ENCODE measurements around the gene AGR3. TPM values are rescaled to one million over a fixed set of nuclear protein-coding genes. Genes with fewer than 3 reads are reported as not detected.
A peak's percentile ranks its signal among the peaks of the same experiment; 100 is the strongest.

AGR3 gene
- total and polyA plus RNA-seq, 2 experiments from 2014 or later: not detected

DNA sequence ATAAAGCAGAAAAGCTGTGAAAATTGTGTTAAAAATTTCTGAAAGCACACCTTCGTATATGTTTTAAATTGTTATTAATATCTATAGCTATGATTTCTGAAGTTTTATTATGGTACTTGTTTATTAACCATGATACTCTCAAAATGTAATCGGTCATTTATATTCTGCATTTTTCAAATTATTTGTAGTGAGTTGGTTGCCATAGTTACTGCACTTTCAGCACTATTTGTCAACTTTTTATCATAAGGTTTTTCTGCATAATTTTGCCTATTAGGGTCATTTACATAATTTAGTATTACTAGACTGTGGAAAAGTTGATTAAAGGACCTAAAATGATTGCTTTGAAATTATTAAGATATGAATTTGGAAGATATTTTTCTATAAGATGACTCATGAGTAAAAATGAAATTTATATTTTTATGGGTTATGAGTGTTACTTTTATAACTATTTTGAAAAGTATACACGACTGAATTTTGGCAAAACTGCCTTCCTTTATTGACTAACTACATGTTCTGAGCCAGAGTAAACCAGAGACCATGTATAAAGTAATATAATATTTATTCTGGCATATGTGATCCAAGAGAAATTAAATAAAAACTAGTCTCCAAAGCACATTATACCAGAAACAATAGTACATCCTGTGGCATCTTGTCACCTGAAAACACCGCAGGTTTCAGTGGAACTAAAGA lies 69.1 kb downstream of the AGR3 start:
- Histone ChIP-seq H3K27ac (no peak overlapping the region), H3K4me2 (ENCODE audit: unreplicated experiment) (no peak overlapping the region), H3F3A (ENCODE audit: insufficient read depth) (no peaks in the 10 kb centered on the region), H3K36me3 (ENCODE audit: low read depth) (no peaks in the 10 kb centered on the region), H3K4me3 (no peak overlapping the region), H4K20me1 (ENCODE audit: insufficient read depth) (no peaks in the 10 kb centered on the region), H3K9me2 (ENCODE audit: insufficient read depth) (no peaks in the 10 kb centered on the region), H2AFZ (no peak overlapping the region), H3K27me3 (replicated peaks; ENCODE audit: insufficient read depth) (no peaks in the 10 kb centered on the region), H3K9me3 (ENCODE audit: low read depth) (no peaks in the 10 kb centered on the region), H3K4me1 (ENCODE audit: insufficient read depth) (peaks cover 7% of the 10 kb centered on the region), H3K9ac (no peak overlapping the region), H3K79me2 (ENCODE audit: insufficient read depth) (no peaks in the 10 kb centered on the region)
- 75 to 77% methylated on average over 4 of the region's 4 CpGs for WGBS, 2 experiments (ENCODE audit: low coverage in 1 of 2, low lambda C conversion rate in 2 of 2, missing lambda C conversion rate in 2 of 2)
- in situ Hi-C loops (cut with MboI): no loop called here
- no peak for DNase-seq
- no peak for TF ChIP-seq EZH2phosphoT487 (IDR thresholded peaks at IDR 0.05; ENCODE audit: insufficient read depth, low read depth)
- no peak for TF ChIP-seq EZH2 (IDR thresholded peaks at IDR 0.05; ENCODE audit: insufficient read depth, poor library complexity, severe bottlenecking)

DNA sequence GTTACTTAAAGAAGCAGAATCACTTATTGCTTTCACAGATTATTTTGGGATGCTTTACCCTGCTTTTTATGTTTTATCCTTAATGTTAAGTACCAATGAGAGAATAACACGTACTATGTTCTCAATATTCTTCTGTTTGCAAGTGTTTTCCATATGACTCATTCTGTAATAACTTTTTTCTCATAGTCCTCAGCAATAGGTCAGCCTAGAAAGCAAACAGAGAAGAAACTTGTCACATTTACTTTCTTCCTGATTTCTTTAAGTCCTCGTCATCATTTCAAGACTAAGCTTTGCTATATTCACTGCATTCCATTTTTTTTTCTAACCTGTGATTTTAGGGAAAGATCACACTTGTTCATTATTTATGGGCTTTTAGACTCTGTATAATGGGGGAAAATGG lies 70.2 kb downstream of the AGR3 start:
- WGBS, 2 experiments (ENCODE audit: low coverage in 1 of 2, low lambda C conversion rate in 2 of 2, missing lambda C conversion rate in 2 of 2): 71 to 74% methylated on average over 2 of the region's 2 CpGs
- TF ChIP-seq EZH2 (IDR thresholded peaks at IDR 0.05; ENCODE audit: insufficient read depth, poor library complexity, severe bottlenecking): no peak
- no peak for TF ChIP-seq EZH2phosphoT487 (IDR thresholded peaks at IDR 0.05; ENCODE audit: insufficient read depth, low read depth)
- Histone ChIP-seq H3K9me3 (ENCODE audit: low read depth) (no peaks in the 10 kb centered on the region), H3K4me2 (ENCODE audit: unreplicated experiment) (no peak overlapping the region), H3K36me3 (ENCODE audit: low read depth) (no peaks in the 10 kb centered on the region), H3K9me2 (ENCODE audit: insufficient read depth) (no peaks in the 10 kb centered on the region), H3K79me2 (ENCODE audit: insufficient read depth) (no peaks in the 10 kb centered on the region), H3F3A (ENCODE audit: insufficient read depth) (no peaks in the 10 kb centered on the region), H3K27ac (0 out of 2 replicates have a peak overlapping the region, but pooled peaks have one; percentile 2), H3K4me1 (ENCODE audit: insufficient read depth) (peaks cover 7% of the 10 kb centered on the region), H3K27me3 (replicated peaks; ENCODE audit: insufficient read depth) (no peaks in the 10 kb centered on the region), H3K4me3 (no peak overlapping the region), H4K20me1 (ENCODE audit: insufficient read depth) (no peaks in the 10 kb centered on the region), H3K9ac (no peak overlapping the region), H2AFZ (peak overlapping the region; percentile 17; the same call in 1 of the 2 replicates)
- in situ Hi-C loops (cut with MboI): no loop called here
- DNase-seq: peak; percentile 57

DNA sequence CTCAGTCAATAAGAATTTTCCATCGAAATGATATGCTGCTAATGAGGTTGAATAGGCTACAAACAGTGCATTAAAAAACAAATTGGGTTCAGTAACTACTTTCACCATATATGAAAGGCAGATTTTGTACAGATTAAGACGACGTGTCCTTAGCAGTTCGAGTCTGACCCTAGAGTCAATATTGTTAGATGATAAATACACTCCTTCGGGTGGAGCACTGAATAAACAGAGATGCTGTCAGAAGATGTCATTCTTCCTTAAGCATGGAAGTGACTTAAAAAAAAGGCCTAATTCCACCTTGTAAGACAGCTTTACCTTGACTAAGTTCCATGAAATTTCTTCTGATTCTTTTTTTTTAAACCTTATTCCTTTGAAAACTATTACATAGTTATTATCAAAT lies 71.2 kb downstream of the AGR3 start:
- H3K4me3 ChIP-seq: no peak overlapping the region
- no peak for TF ChIP-seq EZH2phosphoT487 (IDR thresholded peaks at IDR 0.05; ENCODE audit: insufficient read depth, low read depth)
- TF ChIP-seq EZH2 (IDR thresholded peaks at IDR 0.05; ENCODE audit: insufficient read depth, poor library complexity, severe bottlenecking): no peak
- peaks cover 7% of the 10 kb centered on the region for H3K4me1 ChIP-seq (ENCODE audit: insufficient read depth)
- no peak for DNase-seq
- H3F3A ChIP-seq (ENCODE audit: insufficient read depth): no peaks in the 10 kb centered on the region
- H3K9me2 ChIP-seq (ENCODE audit: insufficient read depth): no peaks in the 10 kb centered on the region
- H3K79me2 ChIP-seq (ENCODE audit: insufficient read depth): no peaks in the 10 kb centered on the region
- no peaks in the 10 kb centered on the region for H3K36me3 ChIP-seq (ENCODE audit: low read depth)
- no peaks in the 10 kb centered on the region for H4K20me1 ChIP-seq (ENCODE audit: insufficient read depth)
- in situ Hi-C loops (cut with MboI): no loop called here
- WGBS, 2 experiments (ENCODE audit: low coverage in 1 of 2, low lambda C conversion rate in 2 of 2, missing lambda C conversion rate in 2 of 2): 81 to 87% methylated on average over 5 of the region's 5 CpGs
- no peaks in the 10 kb centered on the region for H3K27me3 ChIP-seq (replicated peaks; ENCODE audit: insufficient read depth)
- no peak overlapping the region for H3K27ac ChIP-seq
- no peak overlapping the region for H3K9ac ChIP-seq
- no peak overlapping the region for H2AFZ ChIP-seq
- H3K9me3 ChIP-seq (ENCODE audit: low read depth): no peaks in the 10 kb centered on the region
- no peak overlapping the region for H3K4me2 ChIP-seq (ENCODE audit: unreplicated experiment)

DNA sequence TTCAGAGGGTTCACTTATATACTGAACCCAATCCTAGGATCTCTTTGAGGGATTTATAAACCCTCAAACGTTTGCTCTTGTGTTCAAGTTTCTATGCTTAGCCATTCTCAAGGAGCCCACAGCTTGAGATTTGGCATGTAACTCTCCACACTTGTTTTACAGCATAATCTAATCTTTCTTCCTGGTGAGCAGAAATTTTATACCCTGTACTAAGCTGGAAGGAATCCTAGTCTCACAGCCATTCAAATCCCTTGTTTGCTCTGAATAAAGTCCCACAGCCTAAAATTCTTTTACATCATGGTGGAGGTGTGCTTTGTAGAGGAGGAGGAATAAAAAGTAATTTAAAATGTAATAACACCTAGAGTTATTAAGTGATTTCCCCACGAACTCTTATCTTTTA lies 71.7 kb downstream of the AGR3 start:
- Histone ChIP-seq H4K20me1 (ENCODE audit: insufficient read depth) (no peaks in the 10 kb centered on the region), H3K36me3 (ENCODE audit: low read depth) (no peaks in the 10 kb centered on the region), H3K9me3 (ENCODE audit: low read depth) (no peaks in the 10 kb centered on the region), H3K4me1 (ENCODE audit: insufficient read depth) (peaks cover 7% of the 10 kb centered on the region), H3K4me3 (no peak overlapping the region), H3K79me2 (ENCODE audit: insufficient read depth) (no peaks in the 10 kb centered on the region), H3K27ac (no peak overlapping the region), H3K9me2 (ENCODE audit: insufficient read depth) (no peaks in the 10 kb centered on the region), H3K27me3 (replicated peaks; ENCODE audit: insufficient read depth) (no peaks in the 10 kb centered on the region), H2AFZ (no peak overlapping the region), H3K4me2 (ENCODE audit: unreplicated experiment) (no peak overlapping the region), H3F3A (ENCODE audit: insufficient read depth) (no peaks in the 10 kb centered on the region), H3K9ac (no peak overlapping the region)
- no peak for DNase-seq
- 47 to 48% methylated on average over 2 of the region's 2 CpGs for WGBS, 2 experiments (ENCODE audit: low coverage in 1 of 2, low lambda C conversion rate in 2 of 2, missing lambda C conversion rate in 2 of 2)
- TF ChIP-seq EZH2phosphoT487 (IDR thresholded peaks at IDR 0.05; ENCODE audit: insufficient read depth, low read depth): no peak
- TF ChIP-seq EZH2 (IDR thresholded peaks at IDR 0.05; ENCODE audit: insufficient read depth, poor library complexity, severe bottlenecking): no peak
- in situ Hi-C loops (cut with MboI): no loop called here

Small RNAs within 50 kb of the gene (small RNA-seq; reads per million reads assigned to genes)
- not detected for gene AC098592.2 (ENCODE audit: low read depth, low replicate concordance)

Other genes starting within 250 kb of the AGR3 start
- 23.0 and 23.1 TPM in 2 replicates for gene ANKMY2, start 236.2 kb downstream of the AGR3 start, total RNA-seq (2014; rRNA removed; shearing (Covaris generic))
- gene ANKMY2, start 236.2 kb downstream of the AGR3 start, polyA plus RNA-seq (2016; fragmentation: Nextera tagmentation; extraction: Ambion mirVana): 19.3 and 22.1 TPM in 2 replicates
- 54.1 and 61.0 TPM in 2 replicates for gene BZW2, start 235.8 kb downstream of the AGR3 start, total RNA-seq (2014; rRNA removed; shearing (Covaris generic))
- gene BZW2, start 235.8 kb downstream of the AGR3 start, polyA plus RNA-seq (2016; fragmentation: Nextera tagmentation; extraction: Ambion mirVana): 60.9 and 64.3 TPM in 2 replicates
- gene TSPAN13, start 128.2 kb downstream of the AGR3 start, total RNA-seq (2014; rRNA removed; shearing (Covaris generic)): 4.2 and 6.2 TPM in 2 replicates
- 9.0 and 10.2 TPM in 2 replicates for gene TSPAN13, start 128.2 kb downstream of the AGR3 start, polyA plus RNA-seq (2016; fragmentation: Nextera tagmentation; extraction: Ambion mirVana)
- not detected in 2 replicates for gene AGR2, start 77.0 kb downstream of the AGR3 start, total RNA-seq (2014; rRNA removed; shearing (Covaris generic))
- gene AGR2, start 77.0 kb downstream of the AGR3 start, polyA plus RNA-seq (2016; fragmentation: Nextera tagmentation; extraction: Ambion mirVana): not detected in 2 replicates